Sigmoid colon (tissue), 4 donors: ENCODE measurements around the gene SND1.

Experiments used
- CTCF ChIP-seq, 4 experiments: fragments of 450-650 bp in 3 of 4; fragments of 200-600 bp in 1 of 4; IDR thresholded peaks; one replicate each; pipeline ENCODE4 v1.5.1; 2016 to 2019; ENCODE audit warnings: antibody characterized with exemption in 4 of 4, mild to moderate bottlenecking in 3 of 4, moderate library complexity in 2 of 4
- POLR2AphosphoS5 ChIP-seq, 4 donors: sonication (generic); formaldehyde crosslinking; IDR thresholded peaks; one replicate each; pipeline ENCODE4 v1.6.1; 2017; ENCODE audit warnings: antibody characterized with exemption in 4 of 4

- TF ChIP-seq CTCF (IDR thresholded peaks at IDR 0.05) (no peak), POLR2AphosphoS5 (IDR thresholded peaks at IDR 0.05) (no peak)
These were observed 210.5 kb downstream of the SND1 start for GRCh38 chr7:127862525-127862924.
